Measurements from ENCODE around the gene DBNDD1. TPM values are rescaled to one million over a fixed set of nuclear protein-coding genes. Genes with fewer than 3 reads are reported as not detected.

The DBNDD1 gene
- total RNA-seq, 2 experiments from 2014 or later: 0.11 to 0.17 TPM

DNA sequence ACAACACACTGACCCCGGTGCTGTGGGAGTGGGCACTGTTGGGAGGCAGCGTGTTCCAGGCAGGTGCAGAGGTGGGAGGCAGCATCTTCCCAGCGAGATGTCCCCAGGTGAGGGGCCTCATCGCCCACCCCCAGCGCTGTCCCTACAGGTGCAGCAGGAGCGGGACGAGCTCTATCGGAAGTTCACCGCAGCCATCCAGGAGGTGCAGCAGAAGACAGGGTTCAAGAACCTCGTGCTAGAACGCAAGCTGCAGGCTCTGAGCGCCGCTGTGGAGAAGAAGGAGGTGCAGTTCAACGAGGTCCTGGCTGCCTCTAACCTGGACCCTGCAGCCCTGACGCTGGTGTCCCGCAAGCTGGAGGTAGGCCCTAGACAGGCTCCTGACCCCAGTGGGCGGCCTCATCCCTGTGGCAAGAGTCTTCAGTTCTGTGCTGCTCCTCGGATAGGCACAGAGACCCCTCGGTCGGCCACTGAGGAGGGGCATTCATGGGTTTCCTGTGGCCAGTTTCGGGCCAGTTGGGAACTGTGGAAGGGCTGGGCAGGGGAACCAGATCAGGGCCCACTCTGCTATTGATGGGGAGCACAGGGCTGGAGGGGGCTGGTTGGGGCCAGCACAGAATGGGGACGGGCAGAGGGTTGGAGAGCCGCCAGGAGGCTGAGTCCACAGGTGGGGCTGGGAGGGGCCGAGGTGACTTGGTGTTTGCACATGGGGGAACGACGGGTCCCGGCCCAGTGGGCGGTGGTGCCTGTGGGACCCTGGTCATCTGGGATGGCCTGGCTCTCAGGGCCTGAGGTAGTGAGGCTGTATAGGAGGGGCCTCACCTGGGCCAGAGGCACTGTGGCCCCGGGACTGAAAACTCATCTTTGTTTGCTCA lies 21.1 kb upstream of the DBNDD1 start:
- ChIA-PET CTCF (no interaction called here), POLR2A (no interaction called here)

DNA sequence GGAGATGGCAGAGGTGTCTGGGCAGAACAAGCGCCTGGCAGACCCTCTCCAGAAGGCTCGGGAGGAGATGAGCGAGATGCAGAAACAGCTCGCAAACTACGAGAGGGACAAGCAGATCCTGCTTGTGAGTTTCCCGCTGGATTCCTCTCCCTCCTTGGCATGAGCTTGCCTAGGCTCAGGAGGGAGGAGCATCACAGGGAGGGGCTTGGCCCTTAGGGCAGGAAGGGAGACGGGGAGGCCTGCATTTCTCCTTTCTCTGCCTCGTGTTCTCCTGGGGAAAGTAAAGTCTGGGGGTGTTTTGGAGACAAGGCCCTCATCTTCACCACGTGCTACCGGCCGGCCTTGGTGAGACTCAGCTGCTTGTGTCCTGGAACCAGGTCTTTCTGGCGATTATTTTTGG lies 18.0 kb upstream of the DBNDD1 start:
- ChIA-PET POLR2A (no interaction called here), CTCF (no interaction called here)

DNA sequence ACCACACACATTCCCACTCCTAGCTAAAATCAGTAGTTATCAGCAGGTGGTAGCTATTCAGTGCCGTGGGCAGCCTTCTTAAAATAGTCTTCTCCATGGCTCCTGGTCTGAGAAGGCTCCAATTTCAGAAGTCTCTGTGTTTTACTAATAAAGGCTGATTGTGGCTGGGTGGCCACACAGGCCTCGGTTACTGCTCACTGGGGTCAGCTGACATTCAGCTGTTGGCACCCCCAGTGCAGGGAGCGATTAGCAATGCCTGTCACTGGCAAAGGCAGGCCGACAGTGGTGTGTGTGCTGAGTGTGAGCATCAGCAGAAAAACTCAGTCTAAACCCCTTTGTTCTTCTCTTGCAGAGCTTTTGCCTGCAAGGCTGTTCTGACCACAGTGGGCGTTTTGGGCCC lies 16.6 kb upstream of the DBNDD1 start:
- POLR2A ChIA-PET: no interaction called here
- CTCF ChIA-PET: no interaction called here

DNA sequence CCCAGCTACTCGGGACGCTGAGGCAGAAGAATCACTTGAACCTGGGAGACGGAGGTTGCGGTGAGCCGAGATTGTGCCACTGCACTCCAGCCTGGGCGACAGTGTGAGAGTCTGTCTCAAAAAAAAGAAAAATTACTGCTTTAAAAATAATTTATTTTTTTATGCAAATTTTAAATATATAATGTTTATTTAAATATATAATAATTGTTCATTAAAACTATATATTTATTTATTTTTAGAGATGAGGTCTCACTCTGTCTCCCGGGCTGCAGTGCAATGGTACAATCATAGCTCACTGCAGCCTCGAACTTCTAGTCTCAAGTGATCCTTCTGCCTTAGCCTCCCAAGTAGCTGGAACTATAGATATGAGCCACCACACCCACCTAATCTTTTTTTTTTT lies 15.2 kb upstream of the DBNDD1 start:
- ChIA-PET POLR2A (no interaction called here), CTCF (no interaction called here)

DNA sequence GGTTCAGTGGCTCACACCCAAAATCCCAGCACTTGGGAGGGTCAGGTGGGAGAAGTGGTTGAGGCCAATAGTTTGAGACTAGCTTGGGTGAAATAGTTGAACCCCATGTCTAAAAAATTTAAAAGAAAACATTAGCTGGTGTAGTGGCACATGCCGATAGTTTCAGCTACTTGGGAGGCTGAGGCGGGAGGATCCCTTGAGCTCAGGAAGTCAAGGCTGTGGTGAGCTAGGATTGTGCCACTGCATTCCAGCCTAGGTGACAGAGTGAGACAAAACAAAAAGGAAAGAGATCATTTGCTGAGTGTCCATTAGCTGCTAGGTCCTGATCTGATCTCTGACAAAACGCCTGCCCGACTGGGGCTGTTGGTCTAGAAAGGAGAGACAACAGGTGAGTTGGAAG lies 14.1 kb upstream of the DBNDD1 start:
- CTCF ChIA-PET: no interaction called here
- POLR2A ChIA-PET: no interaction called here

DNA sequence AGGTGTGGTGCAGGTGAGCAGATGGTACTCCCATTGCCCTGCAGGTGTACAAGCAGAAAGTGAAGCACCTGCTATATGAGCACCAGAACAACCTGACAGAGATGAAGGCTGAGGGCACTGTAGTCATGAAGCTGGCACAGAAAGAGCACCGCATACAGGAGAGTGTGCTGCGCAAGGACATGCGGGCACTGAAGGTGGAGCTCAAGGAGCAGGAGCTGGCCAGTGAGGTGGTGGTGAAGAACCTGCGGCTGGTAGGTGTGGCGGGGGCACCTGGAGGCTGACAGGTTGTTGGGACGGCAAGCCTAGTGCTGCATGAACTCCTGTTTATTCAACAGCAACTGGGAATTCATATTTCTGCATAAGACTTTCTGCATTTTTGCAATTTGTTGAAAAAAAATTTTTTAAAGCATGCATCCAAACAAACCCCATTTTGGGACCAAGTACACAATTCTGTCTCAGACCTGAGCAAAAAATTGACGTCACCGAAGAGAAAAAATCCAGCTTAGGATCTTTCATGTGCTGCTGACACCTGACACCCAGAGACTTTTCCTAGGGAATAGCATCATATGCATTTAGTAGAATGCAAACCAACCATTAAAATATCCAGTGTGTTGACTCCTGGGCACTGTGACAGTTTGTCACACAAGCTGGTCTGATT lies 13.5 kb upstream of the DBNDD1 start:
- ChIA-PET POLR2A (no interaction called here), CTCF (no interaction called here)

DNA sequence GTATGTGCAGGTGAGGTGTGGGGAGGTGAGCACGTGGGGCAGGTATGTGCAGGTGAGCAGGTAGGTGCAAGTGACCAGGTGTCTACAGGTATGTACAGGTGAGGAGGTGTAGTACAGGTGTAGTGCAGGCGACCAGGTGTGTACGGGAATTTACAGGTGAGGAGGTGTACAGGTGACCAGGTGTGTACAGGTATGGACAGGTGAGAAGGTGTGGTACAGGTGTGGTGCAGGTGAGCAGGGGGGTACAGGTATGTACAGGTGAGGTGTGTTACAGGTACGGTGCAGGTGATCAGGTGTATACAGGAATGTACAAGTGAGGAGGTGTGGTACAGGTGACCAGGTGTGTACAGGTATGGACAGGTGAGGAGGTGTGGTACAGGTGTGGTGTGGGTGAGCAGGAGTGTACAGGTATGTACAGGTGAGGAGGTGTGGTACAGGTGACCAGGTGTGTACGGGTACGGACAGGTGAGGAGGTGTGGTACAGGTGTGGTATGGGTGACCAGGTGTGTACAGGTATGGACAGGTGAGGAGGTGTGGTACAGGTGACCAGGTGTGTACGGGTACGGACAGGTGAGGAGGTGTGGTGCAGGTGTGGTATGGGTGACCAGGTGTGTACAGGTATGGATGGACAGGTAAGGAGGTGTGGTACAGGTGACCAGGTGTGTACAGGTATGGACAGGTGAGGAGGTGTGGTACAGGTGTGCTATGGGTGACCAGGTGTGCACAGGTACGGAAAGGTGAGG lies 12.8 kb upstream of the DBNDD1 start:
- POLR2A ChIA-PET: no interaction called here
- CTCF ChIA-PET: no interaction called here

DNA sequence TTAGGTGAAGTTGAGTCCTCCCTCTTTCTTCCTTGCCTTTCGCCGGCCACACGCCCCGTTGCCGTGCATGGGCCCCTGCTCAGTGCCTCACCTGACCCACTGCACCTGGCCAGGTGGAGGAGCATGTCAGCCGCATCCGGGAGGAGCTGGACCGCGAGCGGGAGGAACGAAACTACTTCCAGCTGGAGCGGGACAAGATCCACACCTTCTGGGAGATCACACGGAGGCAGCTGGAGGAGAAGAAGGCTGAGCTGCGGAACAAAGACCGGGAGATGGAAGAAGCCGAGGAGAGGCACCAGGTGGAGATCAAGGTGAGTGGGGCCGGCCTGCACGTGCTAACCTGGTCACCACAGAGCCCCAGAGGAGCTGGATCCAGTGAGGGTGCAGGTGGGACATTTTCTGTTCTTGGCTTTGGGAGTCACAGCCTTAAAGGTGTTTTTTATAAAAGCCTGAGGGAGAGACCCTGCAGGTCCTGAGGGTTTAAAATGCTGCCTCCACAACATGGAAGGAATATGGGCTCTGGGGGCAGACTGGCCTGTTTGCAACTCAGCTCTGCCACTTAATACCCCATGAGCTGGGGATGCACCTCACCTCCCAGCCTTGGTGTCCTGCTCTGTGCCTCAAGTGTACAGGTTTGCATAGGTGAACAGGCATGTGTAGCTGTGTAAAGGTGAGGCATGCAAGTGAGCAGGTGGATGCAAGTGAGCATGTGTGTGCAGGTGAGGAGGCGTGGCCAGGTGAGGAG lies 12.1 kb upstream of the DBNDD1 start:
- ChIA-PET POLR2A (no interaction called here), CTCF (no interaction called here)

DNA sequence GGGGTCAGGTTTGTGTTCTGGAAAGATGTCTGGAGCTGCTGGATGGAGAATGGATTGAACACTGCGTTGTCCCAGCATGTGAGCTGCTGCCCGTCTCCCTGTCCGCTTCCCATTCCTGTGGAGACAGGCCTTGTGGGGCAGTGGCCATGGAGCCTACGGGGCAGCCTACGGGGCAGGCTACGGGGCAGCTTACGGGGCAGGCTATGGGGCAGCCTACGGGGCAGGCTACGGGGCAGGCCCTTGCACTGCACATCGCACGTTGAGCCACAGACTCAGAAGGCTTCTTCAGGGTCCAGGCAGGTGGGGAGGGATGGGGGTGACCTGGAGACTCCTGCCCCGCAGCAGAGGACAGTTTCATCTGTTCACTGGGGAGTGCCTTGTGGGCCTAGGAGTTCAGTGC lies 9.7 kb upstream of the DBNDD1 start:
- ChIA-PET POLR2A (no interaction called here), CTCF (no interaction called here)

DNA sequence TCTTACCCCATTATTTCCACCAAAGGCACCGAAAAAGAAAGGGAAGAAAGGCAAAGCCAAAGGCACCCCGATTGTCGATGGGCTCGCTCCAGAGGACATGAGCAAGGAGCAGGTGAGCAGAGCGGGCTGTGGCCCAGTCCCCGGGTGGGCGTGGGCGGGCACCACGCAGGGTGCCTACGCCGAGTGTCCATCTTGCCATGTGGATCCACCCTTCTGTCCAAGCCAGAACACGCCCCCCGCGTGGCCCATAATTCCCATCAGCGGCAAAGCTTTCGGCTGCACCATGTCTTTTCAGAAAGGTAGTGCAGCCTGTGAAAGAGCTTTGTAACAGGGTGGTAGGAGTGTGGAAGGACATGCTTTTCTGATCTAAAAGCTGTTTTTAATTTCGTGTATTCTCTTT lies 8.4 kb upstream of the DBNDD1 start:
- ChIA-PET POLR2A (no interaction called here), CTCF (no interaction called here)

DNA sequence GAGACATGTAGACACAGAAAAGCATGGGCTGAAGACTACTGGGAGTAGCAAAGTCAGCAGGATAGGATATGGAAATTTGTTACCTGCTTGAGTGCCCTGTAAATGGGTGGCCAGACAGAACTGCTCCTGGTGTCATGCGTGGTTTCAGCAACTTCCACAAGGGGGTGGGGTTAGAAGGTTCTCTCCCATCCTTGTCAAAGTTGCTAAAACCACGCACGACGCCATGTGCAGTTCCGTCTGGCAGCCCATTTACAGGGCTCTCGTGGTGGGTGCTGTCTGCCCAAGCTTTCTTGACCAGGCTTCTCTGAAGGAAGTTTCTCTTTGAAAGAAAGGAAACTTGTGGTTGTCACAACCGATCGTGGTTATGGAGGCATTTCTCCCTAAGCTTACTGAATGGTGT lies 6.9 kb upstream of the DBNDD1 start:
- ChIA-PET POLR2A (no interaction called here), CTCF (no interaction called here)

DNA sequence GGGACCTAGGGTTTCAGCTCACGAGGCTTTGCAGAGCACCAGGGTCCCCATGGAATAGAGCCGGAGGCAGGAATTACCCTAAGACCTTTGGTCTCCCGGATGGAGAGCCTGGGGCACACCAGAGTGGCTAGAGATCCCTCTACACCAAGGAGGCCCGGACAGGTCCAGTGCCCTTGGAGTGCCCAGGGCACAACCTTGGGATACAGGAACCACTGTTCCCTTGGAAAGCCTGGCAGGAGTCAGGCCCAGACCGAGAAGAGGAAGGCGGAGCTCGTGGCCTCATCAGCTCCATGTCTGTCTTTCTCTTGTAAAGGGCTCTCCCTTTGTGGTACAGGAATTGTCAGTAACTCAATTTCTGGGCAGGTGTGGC lies 3.8 kb upstream of the DBNDD1 start:
- CTCF ChIA-PET: interaction anchor here (0.8 kb wide), 1 partner anchor 59 kb away, joined by 4 read pairs; no protein-coding TSS in a partner anchor

DNA sequence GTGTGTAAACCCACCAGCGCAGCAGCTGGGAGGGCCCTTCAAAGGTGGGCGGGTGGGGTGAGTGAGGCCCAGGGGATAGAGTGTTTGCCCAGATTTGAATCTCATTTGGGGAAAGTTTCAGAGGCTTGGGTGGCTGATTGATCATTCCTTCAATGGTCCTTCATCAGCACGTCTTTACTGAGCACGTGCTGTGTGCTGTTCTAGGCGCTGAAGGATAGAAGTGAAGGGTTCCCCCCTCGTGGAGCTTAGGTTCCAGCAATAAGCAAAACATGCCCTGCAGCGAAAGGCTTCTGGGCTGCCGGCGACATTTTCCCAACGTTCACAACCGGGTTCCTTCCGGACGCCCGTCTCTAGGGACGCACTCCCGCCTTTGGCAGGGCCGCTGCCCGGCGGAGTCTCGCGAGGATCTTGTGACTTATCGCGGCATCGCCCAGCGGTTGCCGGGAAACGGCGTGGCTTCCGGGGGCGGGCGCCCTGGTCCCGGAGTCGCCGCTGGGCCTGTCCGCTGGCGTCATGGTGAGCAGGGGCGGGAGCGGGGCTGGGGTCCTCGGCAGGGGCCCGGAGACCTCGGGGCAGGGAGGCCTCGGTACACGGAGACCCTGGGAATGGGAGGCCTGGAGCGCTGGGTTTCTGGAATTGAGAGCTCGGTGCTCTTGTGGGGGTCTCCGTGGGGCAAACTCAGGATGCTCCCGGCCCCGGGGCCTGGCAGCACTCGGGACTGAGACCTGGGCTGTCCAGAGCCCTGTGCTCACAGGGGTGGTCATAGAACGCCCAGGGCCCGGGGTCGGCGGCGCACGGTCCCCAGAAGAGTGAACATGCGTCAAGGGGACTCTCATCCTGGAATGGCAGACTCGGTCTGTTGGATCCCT lies 3.2 kb upstream of the DBNDD1 start:
- ChIA-PET CTCF (interaction anchor here (0.6 to 1.0 kb wide), 3 partner anchors 32 to 80 kb away, joined by 4 read pairs; no protein-coding TSS in a partner anchor), POLR2A (interaction anchor here (0.6 kb wide), 2 partner anchors 33 to 252 kb away, joined by 3 to 5 read pairs; no protein-coding TSS in a partner anchor)

More for the DNA sequence above, 3.8 kb upstream of the DBNDD1 start:
- POLR2A ChIA-PET: interaction anchor here (0.6 kb wide), 1 partner anchor 252 kb away, joined by 5 read pairs; no protein-coding TSS in a partner anchor

DNA sequence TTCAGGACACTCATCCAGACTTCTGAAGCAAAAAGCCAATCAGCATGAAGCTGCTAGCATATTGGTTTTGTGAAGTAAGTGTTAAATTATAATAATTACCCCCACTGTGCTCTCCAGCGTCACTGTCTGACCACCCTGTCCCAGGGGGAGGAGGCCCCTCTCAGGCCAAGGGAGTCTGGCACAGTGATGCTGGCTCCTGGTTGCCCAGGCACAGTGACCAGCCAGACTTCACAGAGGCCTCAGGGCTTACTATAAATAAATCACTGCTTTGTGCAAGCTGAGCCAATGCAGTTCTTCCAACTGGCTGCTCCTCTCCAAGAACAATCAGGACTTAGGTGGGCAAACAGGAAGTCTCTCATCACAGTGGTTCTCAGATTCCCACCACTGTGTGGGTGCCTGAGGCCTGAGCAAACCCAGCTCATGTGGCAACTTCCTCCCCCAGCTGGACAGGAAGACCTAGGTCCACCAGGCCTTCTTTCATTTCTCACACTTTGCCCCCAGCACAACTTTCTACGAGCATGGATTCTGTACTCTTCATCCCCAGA lies 1.7 kb upstream of the DBNDD1 start:
- CTCF ChIA-PET: interaction anchor here (1.3 kb wide), 1 partner anchor 9 kb away, joined by 3 read pairs; no protein-coding TSS in a partner anchor
- POLR2A ChIA-PET: no interaction called here

DNA sequence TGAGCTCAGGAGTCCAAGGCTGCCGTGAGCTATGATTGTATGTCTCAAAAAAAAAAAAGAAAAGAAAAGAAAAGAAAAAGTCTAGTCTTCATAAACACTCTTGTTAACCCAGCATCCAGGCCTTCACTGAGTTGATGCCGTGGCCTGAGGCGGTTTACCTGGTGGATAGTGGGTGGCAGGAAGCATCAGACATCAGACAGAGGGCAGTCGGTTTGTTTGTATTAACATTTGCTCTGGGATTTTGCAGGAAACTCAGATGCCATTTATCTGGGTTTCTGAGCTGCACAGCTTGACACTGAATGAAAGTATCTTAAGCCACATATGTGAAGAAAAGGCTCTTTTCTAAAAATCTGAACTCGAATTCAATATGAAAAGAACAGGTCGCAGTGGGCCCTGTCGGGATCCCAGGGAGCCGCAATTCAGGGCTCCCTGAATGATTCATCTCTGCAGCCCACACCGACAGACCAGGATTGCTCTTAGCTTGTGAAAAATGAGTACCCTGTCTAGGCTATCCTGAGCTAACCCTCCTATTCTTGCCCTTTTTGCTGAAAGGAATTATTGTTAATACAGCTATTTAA lies 1.1 kb upstream of the DBNDD1 start:
- POLR2A ChIA-PET: interaction anchor here (0.6 kb wide), 1 partner anchor 47 kb away, joined by 3 read pairs; no protein-coding TSS in a partner anchor

DNA sequence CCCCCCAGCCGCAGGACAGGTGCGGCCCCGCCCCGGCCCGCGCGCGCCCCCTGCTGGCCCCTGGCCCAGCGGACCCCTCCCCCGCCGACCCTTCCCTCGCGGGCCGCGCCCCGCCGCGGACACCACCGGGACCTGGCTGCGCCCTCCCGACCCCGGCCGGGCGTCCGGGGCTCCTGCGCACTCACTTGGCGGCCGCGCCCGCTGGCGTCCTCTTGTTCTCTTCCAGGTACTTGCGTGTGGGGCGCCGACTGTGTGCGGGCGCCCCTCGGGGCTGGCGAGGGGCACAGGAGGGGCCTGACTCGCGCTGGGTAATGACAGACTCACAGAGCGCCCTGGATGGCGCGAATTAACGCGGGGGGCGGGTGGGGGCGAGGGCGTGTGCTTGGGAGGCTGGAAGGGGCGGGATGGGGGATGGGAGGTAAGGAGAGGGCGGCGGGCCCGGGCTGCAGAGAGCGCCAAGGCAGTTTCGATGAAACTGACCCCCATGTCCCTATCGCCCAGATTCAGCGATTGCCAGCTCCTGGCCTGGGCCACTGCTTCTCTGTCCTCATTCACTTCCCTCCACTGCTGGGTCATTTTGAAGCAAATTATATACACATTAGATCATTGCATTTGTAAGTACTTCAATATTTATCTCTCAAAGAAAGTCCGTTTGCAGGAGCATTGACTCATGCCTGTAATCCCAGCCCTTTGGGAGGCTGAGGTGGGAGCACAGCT lies 445 bp upstream of the DBNDD1 start:
- POLR2A ChIA-PET: interaction anchor here (0.6 kb wide), 1 partner anchor 46 kb away, joined by 3 read pairs; no protein-coding TSS in a partner anchor
- CTCF ChIA-PET: interaction anchor here (0.9 to 1.3 kb wide), 3 partner anchors 9 to 35 kb away, joined by 3 read pairs; no protein-coding TSS in a partner anchor

More for the DNA sequence above, 1.1 kb upstream of the DBNDD1 start:
- CTCF ChIA-PET: interaction anchor here (0.9 to 1.3 kb wide), 2 partner anchors 10 to 36 kb away, joined by 3 read pairs; no protein-coding TSS in a partner anchor

DNA sequence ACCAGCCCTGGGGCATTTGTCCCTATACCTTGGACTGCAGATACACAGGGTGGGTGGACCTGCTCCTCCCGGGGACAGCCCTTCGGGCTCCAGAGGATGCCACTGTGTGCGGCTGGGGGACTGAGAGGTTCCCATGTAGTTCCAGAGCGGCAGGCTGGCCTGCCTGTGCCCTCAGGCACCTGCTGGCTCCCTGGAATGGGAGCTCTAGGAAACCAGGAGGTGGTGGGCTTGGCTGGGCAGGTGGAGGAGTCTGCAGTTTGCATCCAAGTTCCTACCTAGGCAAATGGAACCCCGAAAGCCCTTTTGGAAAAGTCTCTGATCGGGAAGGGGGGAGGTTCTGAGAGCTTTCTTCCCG lies 982 bp downstream of the DBNDD1 start:
- CTCF ChIA-PET: interaction anchor here (1.3 kb wide), 1 partner anchor 8 kb away, joined by 3 read pairs; no protein-coding TSS in a partner anchor
- POLR2A ChIA-PET: no interaction called here
